NCI-H82 treated with DMSO at 0.1 percent for 48 hours (cell line): Measurements from ENCODE around the gene BMP7.

Source experiments
- DNase-seq: peaks from one replicate; lab custom pipeline; 2025; ENCODE audit not compliant: unreplicated experiment; lab: John Stamatoyannopoulos, UW

BMP7 gene

DNA sequence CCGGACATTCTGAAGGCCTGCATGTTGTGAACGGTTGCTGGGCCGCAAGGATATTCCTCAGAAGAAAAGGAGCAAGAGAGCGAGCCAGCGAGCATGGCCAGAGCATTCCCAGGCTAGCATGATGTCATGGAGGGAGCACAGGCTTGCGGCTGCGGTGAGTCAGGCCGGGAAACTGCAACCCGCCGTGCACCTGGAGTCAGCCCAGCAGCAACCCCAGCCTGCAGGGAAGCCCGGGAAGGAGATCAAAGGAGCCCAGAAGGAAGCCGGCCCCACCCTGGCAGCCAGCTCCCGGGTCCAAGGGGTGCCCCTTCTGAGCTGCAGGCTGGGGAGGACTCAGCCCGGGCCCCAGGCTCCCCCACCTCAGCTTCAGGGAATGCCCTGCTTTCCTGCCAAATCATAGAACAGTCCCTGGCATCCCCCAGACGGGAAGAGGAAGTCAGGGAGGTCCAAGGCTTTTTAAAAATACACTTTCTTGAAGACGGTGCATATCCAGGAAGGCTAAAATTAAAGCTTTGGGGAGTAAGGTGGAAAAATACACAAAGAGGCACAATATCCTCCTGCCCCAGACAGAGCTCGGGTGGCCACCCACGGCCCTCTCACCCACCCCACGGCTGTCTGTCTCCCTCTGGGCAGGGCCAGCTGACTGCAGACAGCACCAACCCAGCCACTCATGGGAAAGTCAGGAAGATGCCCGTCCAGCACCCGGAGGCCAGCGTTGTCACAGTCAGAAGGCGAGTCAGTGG, 53.7 kb downstream of the BMP7 start:
- no peak for DNase-seq

DNA sequence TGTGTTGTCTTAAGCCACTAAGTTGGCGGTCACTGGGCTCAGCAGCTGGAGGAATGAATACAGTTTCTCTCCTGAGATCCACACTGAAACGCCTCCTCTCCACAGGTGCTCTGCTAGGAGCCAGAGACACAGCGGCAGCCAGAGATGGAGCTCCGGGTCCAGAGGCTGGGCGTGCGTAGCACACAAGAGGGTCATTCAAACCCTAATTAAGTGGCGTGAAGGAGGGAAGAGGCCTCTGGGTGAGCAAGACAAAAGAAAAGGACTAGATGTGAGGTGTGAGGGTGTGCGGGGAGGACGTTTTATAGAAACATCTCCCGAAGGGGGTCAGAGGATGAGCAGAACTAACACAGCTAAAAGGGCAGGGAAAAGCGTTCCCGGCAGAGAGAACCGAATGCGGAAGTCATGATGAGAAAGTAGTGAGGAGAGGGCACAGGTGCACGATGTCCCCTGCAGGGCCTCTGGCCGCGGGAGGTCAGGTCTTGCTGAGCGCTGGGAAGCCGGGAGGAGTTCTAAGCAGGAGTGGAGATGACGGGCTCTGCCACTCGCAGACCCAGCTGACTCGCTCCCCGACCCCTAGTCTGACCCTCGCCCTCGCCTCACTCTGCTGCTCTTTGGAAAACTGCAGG, 54.4 kb downstream of the BMP7 start:
- DNase-seq: no peak

DNA sequence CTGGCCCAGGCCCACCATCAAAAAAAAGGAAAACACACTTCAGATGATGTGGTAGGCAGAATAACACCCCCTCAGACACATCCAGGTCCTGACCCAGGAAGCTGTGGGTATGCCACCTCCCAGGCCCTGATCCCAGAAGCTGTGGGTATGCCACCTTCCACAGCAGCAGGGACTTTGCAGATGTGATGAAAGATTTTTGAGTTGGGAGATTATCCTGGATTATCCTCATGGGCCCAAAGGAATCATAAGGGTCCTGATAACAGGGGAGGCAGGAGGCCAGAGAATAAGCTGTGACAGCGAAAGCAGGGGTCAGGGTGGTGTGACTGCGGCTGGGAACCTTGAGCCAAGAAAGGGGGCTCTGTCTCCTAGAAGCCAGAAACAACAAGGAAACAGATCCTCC, 55.0 kb downstream of the BMP7 start:
- peak; percentile 24 for DNase-seq

GRCh38 chr20:57210911-57211280, 55.5 kb downstream of the BMP7 start:
- no peak for DNase-seq

DNA sequence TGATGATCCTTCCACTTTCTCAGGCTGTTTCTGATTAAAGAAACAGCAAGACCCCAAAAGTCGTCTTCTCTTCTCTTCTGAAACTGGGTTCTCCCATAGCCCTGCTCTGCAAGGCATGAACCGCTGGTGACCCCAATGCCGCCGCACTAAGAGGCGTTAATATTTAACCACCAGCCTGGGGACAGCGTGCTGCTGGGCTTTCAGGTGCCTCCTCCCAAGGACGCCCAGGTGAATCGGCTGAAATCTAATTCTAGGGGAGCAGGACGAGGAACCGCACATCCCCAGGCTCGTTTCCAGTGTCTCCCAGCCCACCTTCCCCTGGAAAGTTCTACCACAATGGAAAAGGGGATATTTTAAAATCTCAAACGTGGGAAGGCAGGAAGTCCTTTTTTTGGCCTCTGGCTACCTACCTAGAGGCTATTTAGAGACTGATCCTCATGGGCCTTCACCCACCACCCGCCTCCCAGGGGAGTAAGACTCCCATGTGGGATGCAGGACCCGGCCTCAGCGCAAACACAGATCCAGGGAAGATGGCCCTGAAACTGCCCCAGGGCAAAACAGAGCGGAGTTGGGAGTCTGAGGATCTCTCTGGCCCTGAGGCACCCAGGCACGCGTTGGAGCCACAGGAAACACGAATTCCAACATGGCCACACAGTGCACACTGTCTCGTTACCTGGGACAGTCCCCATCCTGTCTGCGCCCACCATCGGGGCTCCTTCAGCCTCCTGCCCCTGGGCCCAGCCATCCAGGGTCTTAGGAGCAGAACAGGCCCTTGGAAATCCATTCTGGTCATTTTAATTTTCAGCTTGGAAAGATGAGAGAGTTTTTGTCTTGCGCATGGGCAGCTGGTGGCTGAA, 56.2 kb downstream of the BMP7 start:
- DNase-seq: no peak

GRCh38 chr20:57209413-57209812, 57.0 kb downstream of the BMP7 start:
- DNase-seq: no peak

- DNase-seq: no peak
Observed at GRCh38 chr20:57208198-57208597, 58.2 kb downstream of the BMP7 start.

- DNase-seq: no peak
Observed at GRCh38 chr20:57207251-57207650, 59.2 kb downstream of the BMP7 start.

- no peak for DNase-seq
Observed at GRCh38 chr20:57205606-57206219, 60.7 kb downstream of the BMP7 start.

GRCh38 chr20:57203986-57204385, 62.5 kb downstream of the BMP7 start:
- DNase-seq: no peak

GRCh38 chr20:57203204-57203603, 63.2 kb downstream of the BMP7 start:
- no peak for DNase-seq

- no peak for DNase-seq
Observed at GRCh38 chr20:57202309-57202708, 64.1 kb downstream of the BMP7 start.

DNA sequence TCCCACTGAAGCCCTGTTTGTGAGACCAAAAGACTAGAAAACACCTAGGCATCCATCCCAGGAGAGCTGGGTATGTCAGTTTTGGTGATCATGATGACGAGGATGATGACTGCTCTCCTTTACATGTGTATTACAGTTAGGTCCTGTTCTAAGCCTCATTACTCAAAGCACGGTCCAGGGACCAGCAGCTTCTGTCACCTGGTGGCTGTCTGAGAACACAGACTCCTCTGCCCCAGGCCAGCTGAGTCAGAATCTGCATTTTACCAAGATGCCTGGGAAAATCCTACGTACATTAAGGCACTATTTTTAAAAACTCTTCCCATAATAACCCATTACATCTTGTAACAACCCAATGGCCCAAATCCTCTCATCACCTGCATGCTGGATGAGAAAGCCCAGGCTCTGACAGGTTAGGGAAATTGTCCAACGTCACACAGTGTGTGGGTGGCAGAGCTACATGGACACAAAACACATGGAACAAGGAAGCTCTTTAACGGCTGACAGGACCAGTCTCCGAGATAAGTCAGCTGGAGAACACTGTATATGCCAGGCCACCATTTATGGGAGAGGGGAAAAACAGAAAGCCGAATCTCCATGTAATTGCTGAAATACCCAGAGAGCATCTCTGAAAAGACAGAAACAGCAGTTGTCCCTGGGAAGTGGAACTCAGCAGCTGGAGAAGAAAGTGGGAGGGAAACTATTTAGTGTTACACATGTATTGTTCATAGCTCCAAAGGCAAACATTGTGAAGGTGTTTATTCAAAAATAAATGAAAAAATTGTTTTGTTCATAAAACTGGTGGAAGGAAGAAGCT, 65.4 kb downstream of the BMP7 start:
- no peak for DNase-seq

- no peak for DNase-seq
Observed at GRCh38 chr20:57199656-57200405, 66.6 kb downstream of the BMP7 start.

DNA sequence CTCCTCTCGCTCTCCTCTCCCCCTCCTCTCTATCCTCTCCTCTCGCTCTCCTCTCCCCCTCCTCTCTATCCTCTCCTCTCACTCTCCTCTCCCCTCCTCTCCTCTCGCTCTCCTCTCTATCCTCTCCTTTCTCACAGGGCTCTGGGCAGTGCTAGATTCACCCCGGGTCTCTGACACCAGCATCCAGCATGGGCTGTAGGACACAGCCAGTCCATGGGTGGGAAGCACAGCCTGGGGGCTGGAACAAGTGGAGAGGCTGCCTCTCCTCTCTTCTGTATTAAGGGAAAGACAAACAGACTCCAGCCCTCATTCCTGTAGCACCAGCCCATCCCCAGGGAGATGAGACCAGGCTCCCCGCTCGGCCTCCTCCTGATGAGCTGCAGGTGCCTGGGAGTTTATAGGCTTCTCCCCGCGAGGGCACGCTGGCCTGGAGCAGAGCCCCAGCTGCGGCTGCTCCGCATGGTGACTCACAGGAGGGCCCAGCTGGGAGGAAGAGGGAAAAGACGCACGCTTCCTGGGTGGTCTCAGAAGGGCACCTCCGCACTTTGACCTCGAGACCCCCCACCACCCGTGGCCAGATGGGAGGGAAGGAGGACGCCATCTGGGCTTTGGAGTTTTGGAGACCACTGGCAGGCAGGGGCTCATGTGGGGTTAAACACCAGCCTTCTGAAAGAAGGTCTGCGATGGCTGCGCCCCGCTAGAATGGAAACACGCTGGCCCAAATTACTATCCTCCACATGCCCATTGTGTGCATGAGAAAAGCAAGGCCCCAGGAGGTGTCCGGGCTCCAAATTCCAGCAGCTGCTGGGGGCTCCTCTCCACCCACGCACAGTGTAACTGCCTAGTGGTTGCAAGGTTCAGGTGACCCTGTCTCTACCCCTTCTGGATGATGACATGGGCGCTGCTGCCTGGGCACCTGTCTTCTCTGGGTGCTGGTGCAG, 68.0 kb downstream of the BMP7 start:
- no peak for DNase-seq

- DNase-seq: no peak
Observed at GRCh38 chr20:57197352-57198131, 68.9 kb downstream of the BMP7 start.

DNA sequence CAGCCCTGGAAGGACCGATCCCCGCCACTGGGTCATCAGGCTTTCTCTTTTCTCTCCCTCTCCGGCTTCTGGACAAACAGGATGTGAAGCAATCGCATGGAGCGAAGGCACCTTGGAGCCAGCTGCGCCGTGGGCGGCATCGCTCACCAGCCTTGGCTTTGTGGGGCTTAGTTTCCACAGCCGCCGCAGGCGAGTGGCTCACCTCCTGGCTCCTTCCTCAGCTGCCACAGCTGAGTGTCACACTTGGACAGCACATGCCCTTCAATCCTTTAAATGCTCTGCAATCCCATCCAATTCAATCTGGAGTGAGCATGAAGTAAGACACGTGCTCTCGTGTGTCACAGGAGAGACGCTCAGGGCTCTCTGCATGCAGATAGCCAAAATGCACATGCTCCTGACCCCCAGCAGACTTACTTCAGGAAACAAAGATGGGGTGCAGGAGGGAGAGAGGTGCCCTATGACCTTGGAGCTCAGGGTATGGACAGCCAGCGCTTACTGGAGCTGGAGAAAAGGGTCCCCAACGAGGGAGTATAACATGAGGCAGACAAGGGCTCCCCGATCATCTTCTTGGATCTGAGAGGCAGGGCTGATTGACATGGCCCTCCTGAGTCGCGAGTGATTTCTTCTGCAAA, 70.9 kb downstream of the BMP7 start:
- DNase-seq: no peak

DNA sequence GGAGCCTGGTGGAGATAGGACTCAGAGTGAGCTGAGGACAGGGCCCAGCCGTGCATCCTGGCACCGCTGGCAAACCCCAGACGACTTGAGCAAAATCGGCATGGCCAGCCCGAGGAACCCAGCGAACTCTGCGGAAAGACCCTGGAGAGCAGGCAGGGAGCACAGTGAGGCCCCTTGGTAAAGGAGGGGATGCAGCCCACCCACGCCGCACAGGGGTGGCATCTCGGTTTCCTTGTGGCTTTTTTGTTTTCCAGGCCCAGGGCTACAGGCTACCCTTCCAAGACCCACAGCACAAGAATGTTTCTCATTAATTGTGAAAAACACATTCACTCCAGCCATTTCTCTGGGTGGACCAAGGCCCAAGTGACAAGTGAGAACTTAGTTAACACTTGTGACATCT, 71.4 kb downstream of the BMP7 start:
- no peak for DNase-seq
